HG03103 (cell line): ENCODE data around the gene ADARB2.
"Not testable (repeated sequence)": the region's sequence is repeated elsewhere in the genome, so short reads cannot be mapped to it uniquely, and the experiment has no call there.

Experiments used
- ATAC-seq: cut with Tn5 transposase; IDR thresholded peaks from one replicate; pipeline ENCODE4 v1.9.1; 2021; ENCODE audit warnings: low read depth; ENCODE audit not compliant: unreplicated experiment

ADARB2 gene

GRCh38 chr10:1737222-1738061 is at the start of gene ADARB2:
TSS of gene ADARB2 (minus strand) at chr10:1737525.
- ATAC-seq: peak; percentile 54

DNA sequence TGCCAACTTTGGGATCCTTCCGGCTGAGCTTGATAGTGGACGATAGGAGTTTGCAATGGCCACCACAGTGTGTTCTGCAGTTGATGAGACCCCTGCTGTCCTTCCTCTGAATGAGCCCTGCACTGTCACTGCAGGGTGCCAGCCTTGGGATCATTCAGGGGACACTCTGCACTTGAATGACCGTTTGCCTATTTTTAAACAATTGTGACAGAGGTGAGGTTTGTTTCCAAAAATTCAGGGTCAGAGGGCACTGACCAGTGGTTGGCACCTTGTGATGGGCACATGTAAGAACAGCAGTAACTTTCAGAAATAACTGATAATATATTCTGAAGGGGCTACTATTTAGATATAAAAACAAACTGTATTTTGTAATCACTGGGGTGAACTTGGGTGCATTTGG is 48.5 kb upstream of the ADARB2 start:
- no peak for ATAC-seq

DNA sequence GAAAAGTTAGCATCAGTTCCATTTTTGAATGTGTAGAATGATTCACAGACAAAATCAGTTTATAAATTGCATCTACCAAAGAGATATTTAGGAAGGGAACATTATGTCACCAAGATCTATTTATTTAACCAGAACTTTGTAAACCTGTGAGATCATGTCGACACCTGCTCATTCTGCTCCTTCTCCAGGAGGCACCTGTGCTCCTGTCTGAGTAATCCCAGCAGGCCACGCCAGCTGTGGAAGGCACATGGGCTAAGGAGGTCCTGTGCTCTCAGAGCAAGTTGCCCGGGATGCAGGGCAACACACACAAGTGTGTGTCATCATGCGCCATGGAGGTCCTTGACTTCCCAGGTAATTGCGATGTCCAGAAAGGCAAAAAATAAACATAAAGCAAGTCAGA is 45.5 kb upstream of the ADARB2 start:
- ATAC-seq: no peak

DNA sequence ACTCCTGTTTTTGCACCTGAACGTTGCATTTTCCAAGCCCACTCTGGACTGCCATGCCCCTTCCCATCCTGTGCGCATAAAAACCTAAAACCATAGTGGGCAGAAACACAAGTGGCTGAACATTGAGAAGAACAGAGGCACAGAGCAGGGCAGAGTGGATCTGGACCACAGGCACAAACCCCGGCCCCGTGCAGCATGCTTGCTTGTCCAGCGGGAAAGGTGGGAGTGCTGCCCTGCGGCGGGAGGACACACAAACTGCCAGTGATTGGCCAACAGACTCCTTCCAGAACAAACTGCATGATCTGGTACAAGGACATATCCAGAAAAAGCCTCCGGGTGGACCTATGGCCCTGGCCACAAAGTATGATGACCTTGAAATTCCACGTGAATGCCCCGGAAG is 42.5 kb upstream of the ADARB2 start:
- no peak for ATAC-seq

GRCh38 chr10:1778375-1778969 is 41.1 kb upstream of the ADARB2 start:
- no peak for ATAC-seq

DNA sequence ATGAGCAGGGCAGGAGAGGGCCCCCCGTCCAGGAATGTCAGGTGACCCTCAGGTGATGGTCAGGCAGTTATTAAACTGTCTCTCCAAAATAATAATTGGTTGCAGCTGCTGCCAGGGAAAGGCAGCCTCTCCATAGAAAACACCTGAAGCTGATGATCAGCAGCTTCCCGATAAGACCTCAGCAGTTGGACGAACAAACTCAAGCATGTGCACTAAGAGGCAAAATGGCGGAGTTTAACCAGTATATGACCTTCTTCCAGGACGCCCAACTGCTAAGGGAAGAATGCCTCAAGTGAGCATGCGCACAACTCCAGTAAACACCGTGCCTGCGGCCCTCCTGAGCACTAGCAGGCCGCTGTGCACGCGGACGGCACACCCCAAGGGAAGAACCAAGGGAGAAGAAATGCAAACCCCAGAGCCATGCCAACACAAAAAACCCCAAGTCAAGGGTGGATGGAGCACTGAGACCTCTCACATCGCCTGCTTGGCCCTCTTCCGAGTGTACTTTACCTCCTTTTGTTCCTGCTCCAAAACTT is 38.9 kb upstream of the ADARB2 start:
- ATAC-seq: no peak

DNA sequence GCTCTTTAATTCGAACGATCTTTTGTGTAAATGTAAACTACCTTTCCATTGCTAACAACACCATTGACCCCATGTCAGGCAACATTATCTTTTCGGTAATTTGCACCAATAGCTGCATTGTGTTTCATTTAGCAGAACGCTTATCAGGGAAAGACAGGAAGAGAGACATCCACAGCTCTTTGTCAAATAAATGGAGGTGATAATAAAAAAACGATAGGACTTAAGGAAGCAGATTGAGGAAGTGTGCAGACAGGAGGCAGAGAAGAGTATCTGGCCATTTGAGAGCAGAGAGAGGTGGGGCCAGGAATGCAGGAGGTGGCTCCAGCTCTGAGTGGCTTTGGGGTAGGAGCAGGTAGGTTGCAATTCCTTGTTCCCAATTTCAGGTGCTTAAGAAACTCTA is 37.5 kb upstream of the ADARB2 start:
- no peak for ATAC-seq

DNA sequence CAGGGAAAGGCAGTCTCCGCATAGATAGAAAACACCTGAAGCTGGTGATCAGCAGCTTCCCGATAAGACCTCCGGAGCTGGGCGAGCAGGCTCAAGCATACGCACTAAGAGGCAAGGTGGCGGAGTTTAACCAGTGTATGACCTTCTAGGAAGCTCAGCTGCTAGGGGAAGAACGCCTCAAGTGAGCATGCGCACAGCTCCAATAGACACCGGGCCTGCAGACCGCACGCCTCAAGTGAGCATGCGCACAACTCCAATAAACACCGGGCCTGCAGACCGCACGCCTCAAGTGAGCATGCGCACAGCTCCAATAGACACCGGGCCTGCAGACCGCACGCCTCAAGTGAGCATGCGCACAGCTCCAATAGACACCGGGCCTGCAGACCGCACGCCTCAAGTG is 35.9 kb upstream of the ADARB2 start:
- ATAC-seq: not testable (repeated sequence)

DNA sequence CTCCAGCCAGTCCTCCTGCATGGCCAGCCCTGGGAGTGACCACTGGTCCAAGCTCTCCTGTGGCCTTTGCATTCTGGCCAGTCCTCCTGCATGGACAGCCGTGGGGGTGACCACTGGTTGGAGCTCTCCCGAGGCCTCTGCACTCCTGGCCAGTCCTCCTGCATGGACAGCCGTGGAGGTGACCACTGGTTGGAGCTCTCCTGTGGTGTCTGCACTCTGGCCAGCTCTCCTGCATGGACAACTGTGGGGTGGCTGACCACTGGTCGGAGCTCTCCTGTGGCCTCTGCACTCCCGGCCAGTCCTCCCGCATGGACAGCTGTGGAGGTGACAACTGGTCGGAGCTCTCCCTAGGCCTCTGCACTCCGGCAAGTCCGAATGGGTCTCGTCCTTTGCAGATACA is 28.7 kb upstream of the ADARB2 start:
- no peak for ATAC-seq

GRCh38 chr10:1762076-1762475 is 24.8 kb upstream of the ADARB2 start:
- ATAC-seq: no peak

DNA sequence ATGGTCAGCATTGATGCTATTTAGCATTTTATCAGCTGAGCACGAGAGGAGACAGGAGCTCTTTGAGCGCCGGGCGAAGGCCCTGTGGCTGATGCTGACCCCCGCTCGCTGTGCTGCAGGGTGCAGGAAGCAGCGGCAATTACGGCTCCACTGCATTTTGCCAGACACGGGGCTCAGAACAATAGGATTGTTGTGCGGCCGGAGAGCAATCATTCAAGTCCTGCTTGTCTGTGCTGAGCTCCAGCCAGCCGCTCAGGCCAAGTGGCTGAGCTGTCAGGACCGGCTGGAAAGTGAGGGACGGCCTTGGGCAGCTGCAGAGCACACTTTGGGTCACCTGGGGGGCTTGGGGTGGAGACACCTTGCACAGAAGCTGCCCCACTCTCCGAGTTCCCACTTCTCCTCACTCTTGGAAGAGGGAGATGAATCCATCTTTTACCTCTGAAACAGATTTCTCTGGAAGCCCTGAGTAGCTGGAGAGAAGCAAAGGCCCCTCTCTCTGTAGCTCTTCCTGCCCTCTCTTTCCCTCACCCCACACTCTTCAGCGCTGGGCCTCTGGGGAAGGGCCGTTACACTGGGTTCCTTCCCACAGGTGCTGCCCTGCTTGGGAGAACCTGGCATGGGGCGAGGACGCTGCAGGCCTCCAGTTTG is 17.3 kb upstream of the ADARB2 start:
- ATAC-seq: no peak

DNA sequence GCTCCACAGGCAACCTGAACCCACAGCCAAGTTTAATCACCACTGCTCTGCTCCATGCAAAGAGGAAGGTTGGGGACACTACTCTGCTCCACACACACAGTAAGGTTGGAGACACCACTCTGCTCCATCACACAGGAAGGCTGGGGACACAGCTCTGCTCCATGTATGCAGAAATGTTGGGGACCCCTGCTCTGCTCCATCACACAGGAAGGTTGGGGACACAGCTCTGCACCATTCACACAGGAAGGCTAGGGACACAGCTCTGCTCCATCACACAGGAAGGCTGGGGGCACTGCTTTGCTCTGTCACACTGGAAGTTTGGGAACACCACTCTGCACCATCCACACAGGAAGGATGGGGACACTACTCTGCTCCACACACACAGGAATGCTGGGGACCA is 14.8 kb upstream of the ADARB2 start:
- ATAC-seq: no peak

GRCh38 chr10:1747590-1748157 is 10.3 kb upstream of the ADARB2 start:
- ATAC-seq: no peak

DNA sequence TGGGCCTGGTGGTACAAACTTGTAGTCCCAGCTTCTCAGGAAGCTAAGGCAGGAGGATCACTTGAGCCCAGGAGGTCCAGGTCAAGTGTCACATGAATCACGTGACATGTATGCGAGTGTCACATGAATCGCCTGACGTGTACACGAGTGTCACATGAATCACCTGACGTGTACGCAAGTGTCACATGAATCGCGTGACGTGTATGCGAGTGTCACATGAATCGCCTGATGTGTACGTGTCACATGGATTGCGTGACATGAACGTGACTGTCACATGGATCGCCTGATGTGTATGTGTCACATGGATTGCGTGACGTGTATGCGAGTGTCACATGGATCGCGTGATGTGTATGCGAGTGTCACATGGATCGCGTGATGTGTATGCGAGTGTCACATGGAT is 9.5 kb upstream of the ADARB2 start:
- no peak for ATAC-seq

- ATAC-seq: no peak
These were observed 8.6 kb upstream of the ADARB2 start for GRCh38 chr10:1745780-1746456.

DNA sequence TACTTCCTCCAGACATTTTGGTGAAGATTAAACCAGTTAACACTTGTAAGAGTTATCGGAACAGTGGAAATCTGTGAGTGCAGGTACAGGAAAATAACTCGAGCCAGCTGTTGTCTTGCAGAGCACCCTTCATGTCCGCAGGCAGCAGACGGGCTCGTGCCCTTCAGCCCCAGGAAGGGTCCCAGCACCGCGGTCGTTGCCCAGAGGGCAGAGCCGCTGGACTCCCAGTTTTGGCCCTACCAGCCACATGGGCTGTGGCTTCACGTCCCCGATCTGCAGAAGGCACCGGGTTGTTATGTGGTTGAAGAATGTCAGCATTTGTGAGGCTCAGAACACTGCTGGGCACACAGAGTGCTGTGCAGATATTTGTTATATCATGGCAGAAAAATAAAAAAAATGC is 7.2 kb upstream of the ADARB2 start:
- no peak for ATAC-seq

DNA sequence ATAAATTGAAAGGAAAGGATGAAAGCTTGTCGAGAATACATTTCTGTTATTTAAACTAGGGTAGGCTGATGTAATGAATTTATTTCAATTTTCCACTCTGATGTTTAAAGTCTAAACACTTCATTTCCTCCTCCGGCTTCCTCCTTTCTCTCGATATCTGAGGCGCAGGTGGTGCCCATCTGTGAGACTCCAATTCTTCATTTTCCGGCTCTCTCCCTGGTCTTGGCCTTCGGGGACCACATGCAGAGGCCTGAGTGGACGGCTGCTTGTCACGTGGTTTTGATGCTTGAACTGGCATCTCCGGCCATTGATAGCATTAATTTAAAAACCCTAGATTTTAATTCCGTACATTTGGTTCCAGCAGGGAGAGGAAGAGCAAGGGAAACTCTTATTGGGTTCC is 5.8 kb upstream of the ADARB2 start:
- ATAC-seq: no peak

- no peak for ATAC-seq
These were observed 4.1 kb upstream of the ADARB2 start for GRCh38 chr10:1741450-1741849.

- no peak for ATAC-seq
These were observed 2.4 kb upstream of the ADARB2 start for GRCh38 chr10:1739751-1740150.

- peak; percentile 55 for ATAC-seq
These were observed 1.6 kb upstream of the ADARB2 start for GRCh38 chr10:1738950-1739349.

GRCh38 chr10:1736972-1737221 is 428 bp downstream of the ADARB2 start:
- peak; percentile 10 for ATAC-seq
